Embryonic facial prominence (tissue), 1 donor: ENCODE results near the gene ZNF217.
"Not testable (repeated sequence)": the region's sequence is repeated elsewhere in the genome, so short reads cannot be mapped to it uniquely, and the experiment has no call there.

Source experiments
- DNase-seq: peaks from one replicate; pipeline ENCODE4 v3.0.0-alpha.2; 2016; ENCODE audit errors: extremely low spot score

The ZNF217 gene

GRCh38 chr20:53593466-53594007 lies at the start of gene ZNF217:
ZNF217 (minus strand) TSS chr20:53593839; CDS start chr20:53582826, 11,013 bp downstream.
- not testable (repeated sequence) for DNase-seq

DNA sequence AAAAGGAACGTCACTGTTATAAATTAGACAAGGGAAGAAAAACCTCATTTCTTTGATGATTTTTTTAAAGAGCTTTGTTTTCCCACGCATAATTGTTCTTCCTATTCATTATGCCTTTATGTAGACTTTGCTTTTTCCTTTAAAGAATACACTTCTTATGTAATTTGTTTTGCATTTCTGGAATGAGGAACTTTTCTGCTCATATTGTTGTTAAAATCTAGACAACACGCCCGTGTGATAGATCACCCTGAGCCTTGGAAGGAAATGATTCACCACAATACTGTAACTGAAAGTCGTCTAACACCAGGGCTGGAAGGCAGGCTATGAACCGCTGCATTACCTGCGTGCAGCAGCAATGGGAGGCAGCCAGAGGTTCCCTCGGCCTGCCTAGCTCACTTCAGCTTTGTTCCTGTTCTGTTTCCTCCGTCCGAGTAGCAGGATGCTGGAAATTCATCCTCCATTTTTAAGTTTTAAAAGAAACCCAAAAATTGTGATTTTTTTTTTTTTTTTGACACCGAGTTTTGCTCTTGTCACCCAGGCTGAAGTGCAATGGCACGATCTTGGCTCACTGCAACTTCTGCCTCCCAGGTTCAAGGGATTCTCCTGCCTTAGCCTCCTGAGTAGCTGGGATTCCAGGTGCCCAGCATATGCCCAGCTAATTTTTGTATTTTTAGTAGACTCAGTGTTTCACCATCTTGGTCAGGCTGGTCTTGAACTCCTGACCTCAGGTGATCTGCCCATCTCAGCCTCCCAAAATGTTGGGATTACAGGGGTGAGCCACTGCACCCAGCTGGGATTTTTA lies 49.6 kb upstream of the ZNF217 start:
- no peak for DNase-seq

DNA sequence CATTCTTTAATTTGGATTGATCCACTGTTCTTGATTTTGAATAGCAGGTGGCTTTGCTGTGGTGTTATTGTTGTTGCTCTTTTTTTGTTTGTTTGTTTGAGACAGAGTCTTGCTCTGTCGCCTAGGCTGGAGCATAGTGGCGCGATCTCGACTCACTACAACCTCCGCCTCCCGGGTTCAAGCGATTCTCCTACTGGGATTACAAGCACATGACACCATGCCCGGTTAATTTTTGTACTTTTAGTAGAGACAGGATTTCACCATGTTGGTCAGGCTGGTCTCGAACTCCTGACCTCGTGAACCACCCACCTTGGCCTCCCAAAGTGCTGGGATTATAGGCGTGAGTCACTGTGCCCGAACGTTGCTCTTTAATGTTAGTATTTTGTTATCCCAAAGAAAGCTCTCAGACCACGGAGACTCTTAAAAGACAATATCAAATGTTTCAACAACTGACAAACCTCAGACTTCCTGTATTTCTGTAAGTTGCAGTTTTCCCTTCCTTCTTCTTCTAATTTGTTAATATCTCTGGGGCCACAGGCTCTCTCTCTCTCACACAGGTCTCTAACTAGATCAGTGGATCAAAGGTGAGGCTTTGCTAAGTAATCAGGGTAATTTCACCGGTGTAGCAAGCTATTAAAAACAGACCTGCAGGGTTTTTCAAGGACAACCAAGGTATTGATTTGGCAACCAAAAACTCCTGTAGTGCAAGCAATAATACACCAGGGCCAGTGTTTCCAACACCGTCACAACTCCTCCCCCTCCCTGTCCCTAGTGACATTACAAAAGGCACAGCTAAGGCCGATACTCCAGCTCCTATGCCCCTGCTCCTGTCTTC lies 48.8 kb upstream of the ZNF217 start:
- no peak for DNase-seq

DNA sequence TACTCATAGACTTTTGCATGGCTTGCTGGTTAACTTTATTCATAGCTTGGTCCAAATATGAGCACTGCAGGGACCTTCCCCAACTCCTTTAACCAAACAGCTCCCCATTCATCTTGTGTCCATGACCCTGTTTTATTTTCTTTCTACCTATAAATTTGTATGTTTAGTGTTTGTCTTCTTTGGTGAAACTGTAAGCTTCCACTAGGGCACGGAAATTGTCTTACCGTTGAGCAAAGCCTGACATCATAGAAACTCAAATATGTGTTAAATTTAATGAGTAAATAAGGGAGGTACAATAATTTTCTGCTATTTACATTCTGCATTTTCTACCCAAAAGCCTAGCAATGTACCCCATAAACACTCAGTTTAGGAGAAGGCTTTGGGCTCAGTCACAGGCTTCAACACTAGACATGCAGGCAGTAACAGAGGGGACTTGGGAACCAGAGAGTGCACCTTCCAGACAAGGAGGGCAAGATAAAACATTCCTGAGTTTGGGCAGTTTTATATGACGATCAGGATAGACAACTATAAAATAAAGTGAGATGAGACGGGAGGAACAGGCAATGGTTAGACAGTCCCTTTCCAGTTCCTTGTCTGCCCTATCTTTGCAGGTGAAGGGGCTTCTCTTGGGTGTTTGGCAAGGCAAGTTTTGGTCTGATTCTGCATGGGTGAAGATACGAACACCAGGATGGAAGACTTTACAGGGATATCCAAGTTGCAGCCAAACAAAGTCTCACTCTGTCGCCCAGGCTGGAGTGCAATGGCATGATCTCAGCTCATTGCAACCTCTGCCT lies 46.2 kb upstream of the ZNF217 start:
- no peak for DNase-seq

DNA sequence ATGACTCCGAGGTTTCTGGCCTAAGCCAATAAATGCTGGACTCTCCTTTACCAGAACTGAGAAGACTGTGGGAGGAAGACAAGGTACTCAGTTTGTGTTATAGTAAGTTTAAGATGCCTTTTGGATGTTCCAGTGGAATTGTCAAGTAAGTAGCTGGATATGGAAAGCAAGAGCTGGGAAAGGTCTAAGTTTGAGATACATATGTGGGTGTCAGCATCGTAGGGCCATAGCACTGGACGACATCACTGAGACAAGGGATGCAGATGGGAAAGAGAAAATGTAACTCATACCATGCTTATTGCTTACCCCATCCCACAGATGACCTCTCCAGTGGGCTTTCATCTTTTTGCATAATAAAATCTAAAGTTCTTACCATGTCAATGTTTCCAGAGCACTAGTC lies 45.5 kb upstream of the ZNF217 start:
- DNase-seq, result no peak

- DNase-seq, result not testable (repeated sequence)
Measured at GRCh38 chr20:53637310-53637709, 43.7 kb upstream of the ZNF217 start.

GRCh38 chr20:53636540-53637097 lies 43.0 kb upstream of the ZNF217 start:
- DNase-seq, result no peak

DNA sequence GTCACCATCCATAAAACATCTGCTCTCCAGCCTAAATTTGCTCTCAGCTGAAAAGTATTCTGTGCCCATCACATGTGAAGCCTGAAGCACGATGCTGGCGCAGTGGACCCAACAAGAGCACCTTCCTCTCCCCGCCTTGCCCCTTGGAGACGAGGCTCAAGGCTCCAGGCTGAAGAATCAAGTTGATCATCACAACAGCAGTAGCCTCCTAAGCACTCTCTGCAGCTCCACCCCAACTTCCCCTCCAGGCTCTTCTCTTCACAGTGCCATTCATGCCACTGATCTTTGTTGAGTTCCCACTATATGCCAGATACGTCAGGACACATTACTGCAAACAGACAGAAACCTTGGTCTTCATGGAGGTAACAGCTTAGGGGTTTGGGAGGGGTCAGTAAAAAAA lies 41.6 kb upstream of the ZNF217 start:
- DNase-seq, result no peak

DNA sequence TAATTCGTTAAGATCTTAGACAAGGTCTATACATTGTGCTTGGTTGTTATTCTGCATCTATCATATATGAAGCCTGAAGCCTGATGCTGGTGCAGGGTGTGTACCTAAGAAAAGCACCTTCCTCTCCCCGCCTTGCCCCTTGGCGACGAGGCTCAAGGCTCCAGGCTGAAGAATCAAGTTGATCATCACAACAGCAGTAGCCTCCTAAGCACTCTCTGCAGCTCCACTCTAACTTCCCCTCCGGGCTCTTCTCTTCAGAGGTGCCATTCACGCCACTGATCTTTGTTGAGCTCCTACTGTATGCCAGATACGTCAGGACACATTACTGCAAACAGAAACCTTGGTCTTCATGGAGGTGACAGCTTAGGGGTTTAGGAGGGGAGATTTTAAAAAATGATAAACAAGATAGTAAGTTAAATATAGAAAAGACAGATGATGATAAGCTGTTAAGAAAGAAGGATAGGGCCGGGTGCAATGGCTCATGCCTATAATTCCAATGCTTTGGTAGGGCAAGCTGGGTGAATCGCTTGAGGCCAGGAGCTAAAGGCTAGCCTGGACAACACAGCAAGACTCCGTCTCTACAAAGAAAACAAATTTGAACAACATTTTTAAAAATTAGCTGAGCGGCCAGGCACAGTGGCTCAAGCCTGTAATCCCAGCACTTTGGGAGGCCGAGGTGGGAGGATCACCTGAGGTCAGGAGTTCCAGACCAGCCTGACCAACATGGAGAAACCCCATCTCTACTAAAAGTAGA lies 38.4 kb upstream of the ZNF217 start:
- DNase-seq, result no peak

DNA sequence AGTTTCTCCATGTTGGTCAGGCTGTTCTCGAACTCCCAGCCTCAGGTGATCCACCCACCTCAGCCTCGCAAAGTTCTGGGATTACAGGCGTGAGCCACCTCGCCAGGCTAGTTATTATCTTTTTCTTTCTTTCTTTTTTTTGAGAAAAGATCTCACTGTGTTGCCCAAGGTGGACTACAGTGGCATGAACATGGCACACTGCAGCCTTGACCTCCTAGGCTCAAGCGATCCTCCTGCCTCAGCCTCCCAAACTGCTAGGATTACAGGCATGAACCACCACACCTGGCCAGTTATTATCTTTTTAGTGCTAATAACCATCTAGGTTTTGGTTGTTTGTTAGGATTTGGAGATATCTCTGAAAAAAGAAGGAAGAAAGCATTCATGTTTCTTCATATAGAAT lies 35.8 kb upstream of the ZNF217 start:
- DNase-seq, result no peak

- DNase-seq, result not testable (repeated sequence)
Measured at GRCh38 chr20:53628758-53629157, 35.1 kb upstream of the ZNF217 start.

DNA sequence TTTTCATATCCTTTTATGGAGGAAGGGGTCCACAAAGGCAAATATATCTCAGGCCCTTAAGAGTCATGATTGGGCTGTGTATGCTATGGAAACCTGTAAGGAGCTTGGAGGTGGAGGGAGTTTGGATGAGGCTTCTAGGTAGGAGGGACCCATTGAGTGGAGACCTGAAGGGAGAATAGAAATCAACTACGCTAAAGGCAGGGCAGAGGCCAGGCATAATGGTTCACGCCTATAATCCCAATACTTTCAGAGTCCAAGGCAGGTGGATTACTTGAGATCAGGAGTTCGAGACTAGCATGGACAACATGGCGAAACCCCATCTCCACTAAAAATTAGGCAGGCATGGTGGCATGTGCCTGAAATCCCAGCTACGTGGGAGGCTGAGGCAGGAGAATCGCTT lies 34.4 kb upstream of the ZNF217 start:
- no peak for DNase-seq

DNA sequence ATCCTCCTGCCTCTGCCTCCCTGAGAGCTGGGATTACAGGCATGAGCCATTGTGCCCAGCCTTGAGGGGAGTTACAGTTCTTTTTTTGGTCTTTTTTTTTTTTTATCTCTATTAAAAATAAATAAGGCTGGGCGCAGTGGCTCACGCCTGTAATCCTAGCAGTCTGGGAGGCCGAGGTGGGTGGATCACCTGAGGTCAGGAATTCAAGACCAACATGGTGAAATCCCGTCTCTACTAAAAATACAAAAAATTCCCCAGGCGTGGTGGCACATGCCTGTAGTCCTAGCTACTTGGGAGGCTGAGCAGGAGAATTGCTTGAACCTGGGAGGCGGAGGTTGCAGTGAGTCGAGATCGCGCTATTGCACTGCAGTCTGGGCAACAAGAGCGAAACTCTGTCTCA lies 33.4 kb upstream of the ZNF217 start:
- not testable (repeated sequence) for DNase-seq

GRCh38 chr20:53626584-53626983 lies 32.9 kb upstream of the ZNF217 start:
- no peak for DNase-seq

DNA sequence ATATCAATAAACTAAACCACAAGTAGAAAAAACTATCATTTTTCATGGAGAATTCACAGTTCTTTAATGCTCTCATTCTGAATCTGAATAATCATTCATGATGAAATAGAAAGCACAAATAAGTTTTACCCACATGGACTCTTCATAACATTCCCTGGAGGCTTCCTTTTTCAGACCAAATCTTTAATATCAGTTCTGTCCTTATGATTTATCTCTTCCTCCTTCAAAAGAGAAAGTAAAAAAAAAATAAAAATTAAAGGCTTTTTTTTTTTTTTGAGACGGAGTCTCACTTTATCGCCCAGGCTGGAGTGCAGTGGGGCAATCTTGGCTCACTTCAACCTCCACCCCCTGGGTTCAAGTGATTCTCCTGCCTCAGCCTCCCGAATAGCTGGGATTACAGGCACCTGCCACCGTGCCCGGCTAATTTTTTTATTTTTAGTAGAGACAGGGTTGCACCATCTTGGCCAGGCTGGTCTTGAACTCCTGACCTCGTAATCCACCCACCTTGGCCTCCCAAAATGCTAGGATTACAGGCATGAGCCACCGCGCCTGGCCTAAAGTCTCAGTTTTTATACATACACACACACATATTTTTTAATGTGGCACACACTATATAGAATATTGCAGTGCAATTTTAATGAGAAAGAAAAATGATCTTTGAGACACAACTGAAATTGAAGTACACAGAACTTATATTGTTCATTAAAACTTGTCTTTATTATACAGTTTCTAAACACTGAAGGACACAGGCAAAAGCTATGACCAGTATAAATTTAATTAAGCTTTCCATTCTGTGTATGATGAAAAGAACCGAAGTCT lies 31.9 kb upstream of the ZNF217 start:
- no peak for DNase-seq

DNA sequence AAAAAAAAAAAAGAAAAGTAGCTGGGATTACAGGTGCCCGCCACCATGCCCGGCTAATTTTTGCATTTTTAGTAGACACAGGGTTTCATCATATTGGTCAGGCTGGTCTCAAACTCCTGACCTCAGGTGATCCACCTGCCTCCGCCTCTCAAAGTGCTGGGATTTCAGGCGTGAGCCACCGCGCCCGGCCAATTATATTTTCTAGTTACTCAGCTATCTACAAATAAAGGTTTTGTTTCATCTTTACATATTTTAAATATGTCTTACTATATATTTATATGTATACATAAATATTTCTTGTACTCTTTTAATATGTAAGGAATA lies 31.2 kb upstream of the ZNF217 start:
- DNase-seq, result not testable (repeated sequence)

- peak; percentile 59 for DNase-seq
Measured at GRCh38 chr20:53623454-53624211, 30.0 kb upstream of the ZNF217 start.

DNA sequence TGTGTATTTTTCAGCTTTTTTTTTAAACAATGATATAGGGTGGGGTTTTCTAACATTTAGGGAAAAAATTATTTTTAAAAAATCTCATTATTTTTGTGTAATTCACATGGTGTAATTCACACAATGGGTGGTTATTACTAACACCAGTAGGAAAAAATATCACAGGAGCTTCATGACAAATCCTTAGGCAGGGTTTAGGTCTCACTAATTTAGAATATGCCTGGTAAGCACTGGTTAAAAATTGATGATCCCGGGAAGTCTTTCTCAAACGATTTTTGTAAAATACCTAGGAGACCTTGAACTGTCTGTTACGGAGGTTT lies 29.5 kb upstream of the ZNF217 start:
- DNase-seq, result no peak
